NAMALWA (cell line): ENCODE results near the gene PLK5.
"Not testable (repeated sequence)": the region's sequence is repeated elsewhere in the genome, so short reads cannot be mapped to it uniquely, and the experiment has no call there.

Experiments used
- DNase-seq: peaks from one replicate; pipeline ENCODE4 v3.0.0-alpha.2; 2015; ENCODE audit warnings: low spot score

PLK5 gene

DNA sequence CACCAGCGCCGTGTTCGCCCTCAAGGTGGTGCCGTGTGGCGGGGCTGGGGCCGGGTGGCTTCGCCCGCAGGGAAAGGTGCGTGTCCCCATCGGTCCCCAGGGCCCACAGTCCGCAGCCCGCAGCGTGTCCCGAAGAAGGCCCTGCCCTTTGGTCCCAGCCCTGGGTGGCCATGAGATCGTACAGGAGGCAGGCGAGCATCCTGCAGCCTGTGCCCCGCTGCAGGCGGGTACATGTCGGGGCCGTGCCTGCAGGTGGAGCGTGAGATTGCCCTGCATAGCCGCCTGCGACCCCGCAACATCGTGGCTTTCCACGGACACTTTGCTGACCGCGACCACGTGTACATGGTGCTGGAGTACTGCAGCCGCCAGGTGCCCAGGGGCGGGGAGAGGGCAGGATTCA is 1.5 kb downstream of the PLK5 start:
- no peak for DNase-seq

DNA sequence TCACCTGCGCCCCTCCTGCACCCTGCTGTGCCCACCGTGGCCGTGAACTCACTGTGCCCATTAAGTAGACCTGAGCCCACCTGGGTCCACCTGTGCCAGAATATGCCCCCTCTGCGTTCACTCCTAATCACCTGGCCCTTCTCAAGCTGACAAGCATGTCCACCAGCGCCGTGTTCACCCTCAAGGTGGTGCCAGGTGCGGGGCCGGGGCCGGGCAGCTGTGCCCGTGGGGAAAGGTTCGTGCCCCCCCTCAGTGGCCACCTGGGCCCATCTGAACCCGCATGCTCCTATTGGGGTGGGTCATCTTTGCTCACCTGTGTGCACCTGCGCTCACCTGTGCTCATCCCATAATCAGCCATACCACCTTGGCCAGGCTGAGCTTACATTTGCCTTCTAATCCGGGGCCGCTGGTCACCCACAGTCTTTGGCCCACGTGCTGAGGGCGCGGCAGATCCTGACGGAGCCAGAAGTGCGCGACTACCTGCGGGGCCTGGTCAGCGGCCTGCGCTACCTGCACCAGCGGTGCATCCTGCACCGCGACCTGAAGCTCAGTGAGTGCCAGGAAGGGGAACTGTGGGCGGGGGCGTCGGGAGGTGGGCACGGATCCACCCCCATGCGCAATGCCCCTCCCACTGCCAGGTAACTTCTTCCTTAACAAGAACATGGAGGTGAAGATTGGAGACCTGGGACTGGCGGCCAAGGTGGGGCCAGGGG is 2.3 kb downstream of the PLK5 start:
- no peak for DNase-seq

DNA sequence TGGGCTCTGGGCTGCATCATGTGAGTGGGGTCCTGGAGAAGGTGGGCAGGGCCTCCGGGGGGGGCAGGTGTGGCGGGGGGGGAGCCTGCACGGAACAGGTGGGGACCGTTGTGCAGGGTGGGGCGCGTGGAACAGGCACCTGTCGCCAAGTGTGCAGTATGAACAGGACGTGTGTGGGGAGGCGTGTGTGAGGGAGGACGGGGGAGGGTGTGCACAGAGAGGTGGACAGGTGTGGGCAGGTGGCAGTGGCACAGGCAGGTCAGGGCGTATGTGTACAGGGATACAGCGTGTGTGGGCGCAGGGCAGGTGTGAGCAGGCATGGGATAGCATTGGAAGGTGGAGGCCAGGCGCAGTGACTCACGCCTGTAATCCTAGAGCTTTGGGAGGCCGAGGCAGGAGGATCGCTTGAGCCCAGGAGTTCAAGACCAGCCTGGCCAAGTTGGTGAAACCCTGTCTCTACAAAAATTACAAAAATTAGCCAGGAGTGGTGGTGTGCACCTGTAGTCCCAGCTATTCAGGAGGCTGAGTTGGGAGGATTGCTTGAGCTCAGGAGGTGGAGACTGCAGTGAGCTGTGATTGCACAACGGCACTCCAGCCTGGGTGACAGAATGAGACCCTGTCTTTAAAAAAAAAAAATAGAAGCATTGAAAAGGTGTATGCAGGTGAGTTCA is 3.2 kb downstream of the PLK5 start:
- DNase-seq, result no peak

DNA sequence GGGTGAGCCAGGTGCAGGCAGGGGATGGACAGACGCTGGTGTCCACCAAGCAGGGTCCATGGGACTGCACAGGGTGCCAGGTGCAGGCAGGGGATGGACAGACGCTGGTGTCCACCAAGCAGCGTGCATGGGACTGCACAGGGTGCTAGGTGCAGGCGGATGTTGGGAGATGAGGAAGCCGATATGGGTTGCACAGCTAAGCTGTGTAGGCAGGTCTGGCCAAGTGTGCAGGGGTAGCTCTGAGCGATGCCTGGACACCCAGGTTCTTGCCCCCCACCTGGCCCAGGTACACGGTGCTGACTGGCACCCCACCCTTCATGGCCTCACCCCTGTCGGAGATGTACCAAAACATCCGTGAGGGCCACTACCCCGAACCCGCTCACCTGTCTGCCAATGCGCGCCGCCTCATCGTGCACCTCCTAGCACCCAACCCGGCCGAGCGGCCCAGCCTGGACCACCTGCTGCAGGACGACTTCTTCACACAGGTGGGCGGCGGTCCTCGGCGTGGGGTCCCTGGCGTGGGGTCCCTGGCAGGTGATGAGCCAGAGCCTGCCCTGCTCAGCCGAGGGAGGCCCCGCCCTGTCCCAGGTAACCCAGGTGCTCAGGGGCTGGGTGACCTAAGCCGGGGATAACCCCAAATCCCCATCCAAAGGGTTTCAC is 3.9 kb downstream of the PLK5 start:
- DNase-seq, result no peak

DNA sequence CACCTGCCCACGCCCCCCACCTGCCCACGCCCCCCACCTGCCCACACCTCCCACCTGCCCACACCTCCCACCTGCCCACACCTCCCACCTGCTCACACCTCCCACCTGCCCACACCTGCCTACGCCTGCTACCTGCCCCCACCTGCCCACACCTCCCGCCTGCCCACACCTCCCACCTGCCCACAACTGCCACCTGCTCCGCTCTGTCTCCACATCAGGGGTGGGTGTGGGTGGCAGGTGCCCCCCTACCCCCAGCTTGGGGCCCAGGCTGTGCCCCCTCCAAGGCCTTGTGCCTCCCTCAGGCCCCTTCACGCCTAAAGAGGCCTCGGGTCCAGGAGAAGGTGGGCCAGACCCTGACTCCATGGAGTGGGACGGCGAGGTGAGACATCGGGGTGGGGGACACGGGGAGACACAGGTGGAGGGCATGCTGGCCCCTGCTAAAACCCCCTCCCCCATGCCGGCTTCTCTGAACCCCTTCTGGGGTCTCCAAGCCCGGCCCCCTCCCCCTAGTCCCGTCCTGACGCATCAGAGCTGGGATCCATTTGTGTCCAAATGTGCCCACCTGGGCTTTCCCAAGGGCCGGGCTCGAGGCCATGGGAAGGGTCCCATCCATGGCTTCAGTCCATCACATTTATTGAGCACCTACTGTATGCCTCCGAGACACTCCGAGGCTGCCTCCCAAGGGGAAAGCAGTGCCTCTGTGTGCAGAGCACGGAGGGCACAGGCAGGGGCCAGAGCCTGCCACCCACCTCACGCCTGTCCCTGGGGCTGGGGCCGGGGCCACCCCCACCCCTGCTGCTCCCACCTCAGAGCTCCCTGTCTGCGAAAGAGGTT is 4.9 kb downstream of the PLK5 start:
- DNase-seq, result no peak

DNA sequence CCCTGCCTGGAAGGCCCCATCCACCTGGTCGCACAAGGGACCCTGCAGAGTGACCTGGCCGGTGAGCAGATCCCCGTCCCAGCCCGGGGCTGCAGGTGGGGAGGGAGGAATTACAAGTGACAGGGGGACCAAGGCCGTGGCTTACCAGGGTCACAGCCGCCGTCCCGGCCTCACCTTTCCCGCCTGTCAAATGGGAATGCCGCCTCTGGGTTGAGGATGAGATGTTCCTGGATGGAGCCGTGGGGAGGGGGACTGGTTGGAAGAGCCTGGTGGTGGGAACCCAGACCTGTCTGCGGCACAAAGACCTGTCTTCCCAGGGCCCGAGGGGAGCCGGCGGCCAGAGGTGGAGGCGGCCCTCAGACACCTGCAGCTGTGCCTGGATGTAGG is 5.5 kb downstream of the PLK5 start:
- no peak for DNase-seq

DNA sequence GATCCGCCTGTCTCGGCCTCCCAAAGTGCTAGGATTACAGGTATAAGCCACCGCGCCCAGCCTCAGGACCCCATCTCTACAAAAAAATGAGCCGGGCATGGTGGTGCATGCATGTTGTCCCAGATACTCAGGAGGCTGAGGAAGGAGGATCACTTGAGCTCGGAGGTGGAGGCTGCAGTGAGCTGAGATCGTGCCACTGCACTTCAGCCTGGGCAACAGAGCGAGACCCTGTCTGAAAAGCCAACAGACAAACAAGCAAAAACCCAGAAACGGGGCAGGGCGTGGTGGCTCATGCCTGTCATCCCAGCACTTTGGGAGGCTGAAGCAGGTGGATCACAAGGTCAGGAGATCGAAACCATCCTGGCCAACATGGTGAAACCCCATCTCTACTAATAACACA is 7.0 kb downstream of the PLK5 start:
- DNase-seq, result not testable (repeated sequence)

DNA sequence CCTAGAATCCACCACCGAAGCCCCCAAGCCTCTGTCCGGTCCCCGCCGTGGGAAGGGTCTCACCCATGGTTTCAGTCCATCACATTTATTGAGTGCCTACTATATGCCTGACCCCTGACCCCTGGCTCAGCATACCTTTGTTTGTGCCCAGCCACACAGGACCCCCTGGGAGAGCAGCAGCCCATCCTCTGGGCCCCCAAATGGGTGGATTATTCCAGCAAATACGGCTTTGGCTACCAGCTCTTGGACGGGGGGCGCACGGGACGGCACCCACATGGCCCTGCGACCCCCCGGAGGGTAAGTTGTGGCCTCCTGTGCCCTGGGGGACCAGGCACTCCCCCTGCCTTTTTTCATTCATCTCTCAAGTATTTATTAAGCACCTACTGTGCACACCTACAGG is 7.7 kb downstream of the PLK5 start:
- DNase-seq, result no peak

DNA sequence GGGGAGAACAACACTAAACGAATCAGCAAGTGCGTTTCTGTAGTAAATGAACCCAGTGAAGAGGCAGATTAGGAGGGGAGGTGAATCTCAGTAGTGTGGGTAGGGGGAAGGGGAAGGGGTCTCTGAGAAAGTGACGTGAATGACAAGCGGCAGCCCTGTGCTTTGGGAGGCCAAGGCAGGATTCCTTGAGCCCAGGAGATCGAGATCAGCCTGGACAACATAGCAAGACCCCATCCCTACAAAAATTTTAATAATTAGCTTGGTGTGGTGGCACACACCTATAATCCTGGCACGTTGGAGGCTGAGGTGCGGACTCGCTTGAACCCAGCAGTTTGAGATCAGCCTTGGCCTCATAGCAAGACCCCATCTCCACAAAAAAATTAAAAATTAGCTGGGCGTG is 8.1 kb downstream of the PLK5 start:
- no peak for DNase-seq

DNA sequence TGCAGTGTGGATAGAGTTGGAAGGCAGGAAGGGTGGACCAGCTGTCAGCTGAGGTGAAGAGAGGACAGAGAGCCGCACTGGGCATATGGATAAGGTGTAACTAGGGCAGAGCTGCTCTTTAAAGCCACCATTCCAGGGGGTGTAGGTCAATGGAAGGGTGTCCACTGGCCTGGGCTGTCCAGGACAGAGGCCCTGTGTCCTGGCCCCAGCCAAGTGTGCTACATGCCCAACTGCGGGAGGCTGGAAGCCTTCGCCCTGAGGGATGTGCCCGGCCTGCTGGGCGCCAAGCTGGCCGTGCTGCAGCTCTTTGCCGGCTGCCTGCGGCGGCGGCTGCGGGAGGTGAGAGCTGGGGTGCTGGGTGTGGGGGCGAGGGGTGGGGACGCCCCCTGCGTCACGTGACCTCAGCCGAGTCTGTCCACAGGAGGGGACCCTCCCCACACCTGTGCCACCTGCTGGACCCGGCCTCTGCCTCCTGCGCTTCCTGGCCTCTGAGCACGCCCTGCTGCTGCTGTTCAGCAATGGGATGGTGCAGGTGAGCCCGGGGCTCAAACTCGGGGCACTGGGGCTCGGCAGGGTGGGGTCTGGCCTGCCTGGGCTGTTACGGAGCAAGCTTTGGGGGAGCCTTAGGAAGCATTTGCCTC is 9.8 kb downstream of the PLK5 start:
- no peak for DNase-seq

DNA sequence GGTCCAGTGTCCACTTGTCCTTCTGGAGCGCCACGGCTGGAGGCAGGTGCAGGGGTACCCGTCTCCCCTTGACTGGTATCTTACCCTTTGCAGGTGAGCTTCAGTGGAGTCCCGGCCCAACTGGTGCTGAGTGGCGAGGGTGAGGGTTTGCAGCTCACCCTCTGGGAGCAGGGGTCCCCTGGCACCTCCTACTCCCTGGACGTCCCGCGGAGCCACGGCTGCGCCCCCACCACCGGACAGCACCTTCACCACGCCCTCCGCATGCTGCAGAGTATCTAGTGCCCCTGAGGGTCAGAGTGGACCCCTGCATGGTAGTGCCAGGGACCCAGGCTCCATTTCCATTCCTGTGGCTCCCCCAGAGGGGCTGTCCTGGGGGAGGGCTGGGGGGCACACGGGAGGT is 11.1 kb downstream of the PLK5 start:
- no peak for DNase-seq

DNA sequence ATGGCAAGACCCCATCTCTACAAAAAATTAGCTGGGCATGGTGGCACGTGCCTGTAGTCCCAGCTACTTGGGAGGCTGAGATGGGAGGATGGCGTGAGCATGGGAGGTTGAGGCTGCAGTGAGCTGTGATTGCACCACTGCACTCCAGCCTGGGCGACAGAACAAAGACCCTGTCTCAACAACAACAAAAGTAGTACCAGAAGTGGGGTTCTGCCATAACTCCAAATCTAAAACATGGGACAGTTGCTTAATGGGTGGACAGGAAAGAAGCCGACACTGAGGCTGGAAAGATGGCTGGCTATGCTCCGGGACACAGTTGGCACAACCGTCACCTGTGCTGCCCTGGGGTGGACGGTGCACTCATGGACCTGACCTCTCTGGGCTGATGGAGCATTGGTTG is 11.8 kb downstream of the PLK5 start:
- not testable (repeated sequence) for DNase-seq

DNA sequence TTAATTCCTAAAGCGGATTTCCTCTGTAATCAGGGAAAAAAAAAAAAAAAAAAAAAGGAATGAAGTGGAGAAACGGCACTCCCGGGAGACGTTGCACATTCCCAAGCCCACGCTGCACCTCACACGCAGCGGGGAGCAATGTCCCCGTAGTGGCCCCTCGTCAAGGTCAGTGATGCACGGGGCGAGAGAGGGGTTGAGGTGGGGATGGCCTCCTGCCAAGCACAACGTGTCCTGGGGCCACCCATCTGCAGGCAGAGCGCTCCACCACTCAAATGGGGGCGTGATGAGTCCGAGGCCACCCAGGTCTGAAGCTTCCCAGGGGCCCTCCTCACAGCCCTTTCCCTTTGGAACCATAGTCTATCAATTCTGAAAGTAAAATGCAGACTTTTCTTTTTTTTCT is 15.1 kb downstream of the PLK5 start:
- no peak for DNase-seq

DNA sequence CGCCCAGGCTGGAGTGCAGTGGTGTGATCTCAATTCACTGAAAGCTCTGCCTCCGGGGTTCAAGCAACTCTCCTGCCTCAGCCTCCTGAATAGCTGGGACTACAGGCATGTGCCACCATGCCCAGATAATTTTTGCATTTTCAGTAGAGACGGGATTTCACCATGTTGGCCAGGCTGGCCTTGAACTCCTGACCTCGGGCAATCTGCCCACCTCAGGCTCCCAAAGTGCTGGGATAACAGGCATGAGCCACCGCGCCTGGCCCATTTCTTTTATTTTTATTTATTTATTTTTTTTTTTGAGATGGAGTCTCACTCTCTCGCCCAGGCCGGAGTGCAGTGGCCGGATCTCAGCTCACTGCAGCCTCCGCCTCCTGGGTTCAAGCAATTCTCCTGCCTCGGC is 15.9 kb downstream of the PLK5 start:
- not testable (repeated sequence) for DNase-seq

DNA sequence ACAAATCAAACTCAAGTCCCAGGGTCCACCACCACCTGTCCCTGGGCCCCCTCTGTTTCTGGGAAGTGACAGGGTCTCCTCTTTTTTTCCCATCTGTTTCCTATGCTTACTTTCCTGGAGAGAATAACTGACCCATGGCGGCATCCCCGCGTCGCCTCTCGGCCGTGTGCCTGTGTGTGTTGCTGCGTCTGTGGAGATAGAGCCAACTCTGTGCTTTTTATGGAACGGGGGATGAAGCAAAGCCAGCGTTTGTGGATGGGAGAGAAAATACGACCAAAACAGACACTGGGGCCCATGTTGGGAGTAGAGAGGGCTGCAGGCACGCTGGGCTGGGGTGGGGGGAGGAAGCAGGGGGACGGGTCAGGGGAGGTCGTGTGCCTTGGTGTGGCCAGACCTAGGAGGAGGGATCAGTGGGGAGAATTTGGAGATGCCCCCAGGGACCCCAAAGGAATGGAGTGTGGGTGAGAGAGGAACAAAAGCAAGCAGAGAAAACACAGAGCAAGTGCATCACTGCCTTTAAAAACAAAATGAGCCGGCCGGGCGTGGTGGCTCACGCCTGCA is 16.6 kb downstream of the PLK5 start:
- DNase-seq, result no peak

DNA sequence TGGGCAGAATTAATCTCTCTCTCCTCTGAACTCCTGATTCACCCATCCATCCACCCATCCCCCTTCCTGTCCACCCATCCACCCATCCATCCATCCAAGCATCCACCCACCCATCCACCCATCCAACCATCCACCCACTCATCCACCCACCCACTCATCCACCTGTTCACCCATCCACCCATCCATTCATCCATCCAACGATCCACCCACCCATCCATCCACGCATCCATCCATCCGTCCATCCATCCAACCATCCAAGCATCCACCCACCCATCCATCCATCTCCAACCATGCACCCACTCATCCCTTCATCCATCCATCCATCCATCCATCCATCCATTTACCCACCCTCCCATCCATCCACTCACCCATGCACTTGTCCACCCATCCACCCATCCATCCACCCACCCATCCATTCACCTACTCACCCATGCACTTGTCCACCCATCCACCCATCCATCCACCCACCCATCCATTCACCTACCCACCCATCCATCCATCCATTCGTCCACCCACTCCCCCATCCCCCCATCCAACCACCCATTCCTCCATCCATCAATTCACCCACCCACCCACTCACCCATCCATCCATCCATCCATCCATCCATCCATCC is 25.6 kb downstream of the PLK5 start:
- no peak for DNase-seq

DNA sequence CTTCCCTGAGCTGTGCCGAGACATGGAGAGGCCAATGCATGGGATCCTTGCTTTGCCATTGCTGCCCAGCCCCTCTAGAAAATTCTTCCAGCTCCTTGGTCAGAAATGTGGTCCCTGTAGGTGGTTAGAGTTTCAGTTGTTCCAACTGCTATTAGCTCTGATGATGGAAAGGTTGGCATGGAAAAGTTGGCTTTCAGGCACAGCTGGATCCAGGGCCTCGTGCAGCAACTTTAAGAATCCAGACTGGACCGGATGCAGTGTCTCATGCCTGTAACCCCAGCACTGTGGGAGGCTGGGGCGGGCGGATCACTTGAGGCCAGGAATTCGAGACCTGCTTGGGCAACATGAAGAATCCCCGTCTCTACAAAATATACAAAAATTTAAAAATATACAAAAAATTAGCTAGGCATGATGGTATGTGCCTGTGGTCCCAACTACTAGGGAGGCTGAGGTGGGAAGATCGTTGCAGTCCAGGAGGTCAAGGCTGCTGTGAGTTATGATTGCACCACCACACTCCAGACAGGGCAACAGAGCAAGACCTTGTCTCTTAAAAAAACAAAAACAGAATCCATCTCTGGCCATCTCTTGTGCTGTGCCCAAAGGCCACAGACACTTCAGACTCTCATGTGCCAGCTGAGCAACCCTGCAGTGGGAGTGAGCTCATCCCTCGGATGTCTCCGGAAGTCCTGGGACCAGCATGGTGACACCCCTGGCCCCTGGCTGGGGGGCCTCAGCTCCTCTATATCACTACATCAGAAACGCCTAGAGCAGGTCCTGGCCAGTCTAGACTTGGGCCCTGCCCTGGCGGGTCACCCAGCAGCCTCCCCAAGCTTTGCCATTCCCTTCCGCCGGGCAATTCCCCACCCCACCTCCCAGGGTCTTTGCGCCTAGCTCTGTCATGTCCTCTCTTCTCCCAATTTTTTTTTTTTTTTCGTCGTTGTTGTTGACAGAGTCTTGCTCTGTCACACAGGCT is 27.5 kb downstream of the PLK5 start:
- no peak for DNase-seq

DNA sequence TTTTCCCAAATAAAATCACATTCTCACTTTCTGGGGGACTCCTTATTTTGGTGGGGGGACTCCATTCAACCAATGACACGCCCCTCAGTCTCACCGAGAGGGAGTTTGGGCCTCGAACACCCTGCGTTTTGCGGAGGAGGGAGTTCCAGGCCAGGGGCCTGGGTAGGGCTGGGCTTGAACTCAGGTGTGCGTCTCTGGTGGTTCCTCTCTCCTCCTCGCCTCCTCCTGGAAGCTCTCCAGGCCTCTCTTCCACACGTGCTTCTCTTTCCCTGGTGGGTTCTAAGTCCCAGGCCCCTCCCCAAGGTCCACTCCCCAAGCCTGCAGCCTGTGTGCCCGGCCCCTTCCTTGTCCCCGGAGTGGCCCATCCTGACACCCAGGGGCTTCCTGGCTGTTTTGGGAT is 29.5 kb downstream of the PLK5 start:
- no peak for DNase-seq

DNA sequence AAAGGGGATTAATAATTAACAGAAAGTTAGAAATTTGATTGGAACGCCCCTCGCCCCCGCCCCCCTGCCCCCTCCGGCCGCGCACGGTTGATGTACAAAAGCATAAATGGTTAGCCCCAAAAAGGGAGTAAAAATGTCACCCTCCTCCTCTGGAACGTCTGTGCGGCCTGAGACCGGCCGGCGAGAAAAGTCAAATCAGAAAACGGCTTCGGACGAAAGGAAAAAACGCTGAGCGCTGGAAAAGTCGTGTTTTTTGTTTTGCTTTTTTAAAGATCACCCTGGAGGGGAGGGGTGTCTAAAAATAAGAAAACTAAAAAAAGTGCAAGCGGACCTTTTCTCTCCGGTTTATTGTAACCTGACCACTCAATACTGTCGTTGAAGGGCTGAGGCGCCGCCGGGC is 31.1 kb downstream of the PLK5 start:
- DNase-seq, result no peak
